WTC11 (cell line): ENCODE data around the gene AMOT. TPM values are rescaled to one million over a fixed set of nuclear protein-coding genes. Genes with fewer than 3 reads are reported as not detected.

Source experiments
- ATAC-seq: fragments of 200-7000 bp; cut with Tn5 transposase; 2 replicates; pipeline ENCODE4 v1.10.0; 2021; ENCODE audit warnings: mild to moderate bottlenecking, moderate library complexity
- CTCF ChIA-PET: fragments of 300-600 bp; sonication (Branson Sonifier 250); formaldehyde crosslinking; loops from one replicate; lab custom pipeline; 2021; ENCODE audit warnings: antibody characterized with exemption; lab: Charles Lee
- POLR2A ChIA-PET: fragments of 350-600 bp; sonication (Branson Sonifier 250); formaldehyde crosslinking; loops from one replicate; lab custom pipeline; 2021; ENCODE audit warnings: antibody characterized with exemption; lab: Charles Lee
- DNase-seq: peaks from one replicate; pipeline ENCODE4 v3.0.0; 2021; ENCODE audit warnings: low spot score
- H3K27ac Mint-ChIP-seq: 2 replicates; pipeline ENCODE4 v1.8.0; 2021; ENCODE audit warnings: mixed read lengths
- H3K27me3 Mint-ChIP-seq: 2 replicates; pipeline ENCODE4 v1.8.0; 2021; ENCODE audit warnings: low read depth, mild to moderate bottlenecking, moderate library complexity, mixed read lengths
- H3K36me3 Mint-ChIP-seq: 2 replicates; pipeline ENCODE4 v1.8.0; 2021; ENCODE audit warnings: mixed read lengths
- H3K4me1 Mint-ChIP-seq: 2 replicates; pipeline ENCODE4 v1.8.0; 2022; ENCODE audit warnings: mixed read lengths
- H3K4me3 Mint-ChIP-seq: 2 replicates; pipeline ENCODE4 v1.8.0; 2021; ENCODE audit warnings: mild to moderate bottlenecking, moderate library complexity, mixed read lengths
- H3K9me3 Mint-ChIP-seq: 2 replicates; pipeline ENCODE4 v1.8.0; 2021; ENCODE audit warnings: mixed read lengths
- ATF1 ChIP-seq: sonication (generic); formaldehyde crosslinking; IDR thresholded peaks from 2 replicates; pipeline ENCODE4 v1.8.1; 2023; ENCODE audit warnings: mild to moderate bottlenecking, moderate library complexity, missing genetic modification reagents
- ESRRA ChIP-seq: sonication (generic); formaldehyde crosslinking; IDR thresholded peaks from 2 replicates; pipeline ENCODE4 v1.8.1; 2022; ENCODE audit warnings: mild to moderate bottlenecking, missing genetic modification reagents, borderline replicate concordance
- FOXJ3 ChIP-seq: sonication (generic); formaldehyde crosslinking; IDR thresholded peaks from 2 replicates; pipeline ENCODE4 v1.9.0; 2021; ENCODE audit warnings: missing genetic modification reagents, mild to moderate bottlenecking, borderline replicate concordance
- MXD4 ChIP-seq: fragments of 250-450 bp; sonication (Bioruptor Pico); IDR thresholded peaks from 2 replicates; pipeline ENCODE4 v1.8.0; 2021; ENCODE audit warnings: mild to moderate bottlenecking, moderate library complexity, borderline replicate concordance
- NR2C2 ChIP-seq: sonication (generic); formaldehyde crosslinking; IDR thresholded peaks from 2 replicates; pipeline ENCODE4 v1.8.0; 2022; ENCODE audit warnings: mild to moderate bottlenecking, missing genetic modification reagents
- RELA ChIP-seq: sonication (generic); formaldehyde crosslinking; IDR thresholded peaks from 2 replicates; pipeline ENCODE4 v1.8.1; 2022; ENCODE audit warnings: missing genetic modification reagents, mild to moderate bottlenecking, borderline replicate concordance
- SP1 ChIP-seq: sonication (generic); formaldehyde crosslinking; conservative IDR thresholded peaks from 2 replicates; pipeline ENCODE4 v1.8.1; 2022; ENCODE audit warnings: missing genetic modification reagents
- TEAD4 ChIP-seq: sonication (generic); formaldehyde crosslinking; IDR thresholded peaks from 2 replicates; pipeline ENCODE4 v1.8.0; 2022; ENCODE audit warnings: mild to moderate bottlenecking, missing genetic modification reagents
- TP53 ChIP-seq: sonication (generic); formaldehyde crosslinking; IDR thresholded peaks from 2 replicates; pipeline ENCODE4 v1.8.1; 2023; ENCODE audit warnings: mild to moderate bottlenecking, missing genetic modification reagents
- ZNF219 ChIP-seq: sonication (generic); formaldehyde crosslinking; IDR thresholded peaks from 2 replicates; pipeline ENCODE4 v1.8.0; 2023; ENCODE audit warnings: missing genetic modification reagents, mild to moderate bottlenecking, borderline replicate concordance
- ZNF416 ChIP-seq: fragments of 250-450 bp; sonication (Bioruptor Pico); IDR thresholded peaks from 2 replicates; pipeline ENCODE4 v1.9.0; 2021; ENCODE audit warnings: mild to moderate bottlenecking, inconsistent platforms
- ZNF423 ChIP-seq: fragments of 250-450 bp; sonication (Bioruptor Pico); IDR thresholded peaks from 2 replicates; pipeline ENCODE4 v2.1.2; 2022; ENCODE audit warnings: mild to moderate bottlenecking, moderate library complexity
- ZNF671 ChIP-seq: fragments of 250-450 bp; sonication (Bioruptor Pico); IDR thresholded peaks from 2 replicates; pipeline ENCODE4 v1.8.0; 2021; ENCODE audit warnings: mild to moderate bottlenecking
- total RNA-seq: library from RNA; stranded (reverse); gene quantifications from 3 replicates; pipeline ENCODE4 v1.2.3, GENCODE V29; 2021
- TF ChIP-seq, protein P1 (sequence below): sonication (generic); formaldehyde crosslinking; IDR thresholded peaks from 2 replicates; pipeline ENCODE4 v1.8.0; 2022; ENCODE audit warnings: mild to moderate bottlenecking, missing genetic modification reagents
- TF ChIP-seq, protein P2 (sequence below): fragments of 250-450 bp; sonication (Bioruptor Pico); IDR thresholded peaks from 2 replicates; pipeline ENCODE4 v1.9.0; 2021; ENCODE audit warnings: mild to moderate bottlenecking, borderline replicate concordance
- TF ChIP-seq, protein P3 (sequence below): sonication (generic); formaldehyde crosslinking; IDR thresholded peaks from 2 replicates; pipeline ENCODE4 v1.8.1; 2023; ENCODE audit warnings: mild to moderate bottlenecking, missing genetic modification reagents, borderline replicate concordance
- TF ChIP-seq, protein P4 (sequence below): sonication (generic); formaldehyde crosslinking; IDR thresholded peaks from 2 replicates; pipeline ENCODE4 v1.8.0; 2022; ENCODE audit warnings: mild to moderate bottlenecking, missing genetic modification reagents
- TF ChIP-seq, protein P5 (sequence below): fragments of 250-450 bp; sonication (Bioruptor Pico); conservative IDR thresholded peaks from 2 replicates; pipeline ENCODE4 v1.9.0; 2021; ENCODE audit warnings: mild to moderate bottlenecking

AMOT gene
- total RNA-seq, 1 experiment from 2014 or later: 7.2 TPM

DNA sequence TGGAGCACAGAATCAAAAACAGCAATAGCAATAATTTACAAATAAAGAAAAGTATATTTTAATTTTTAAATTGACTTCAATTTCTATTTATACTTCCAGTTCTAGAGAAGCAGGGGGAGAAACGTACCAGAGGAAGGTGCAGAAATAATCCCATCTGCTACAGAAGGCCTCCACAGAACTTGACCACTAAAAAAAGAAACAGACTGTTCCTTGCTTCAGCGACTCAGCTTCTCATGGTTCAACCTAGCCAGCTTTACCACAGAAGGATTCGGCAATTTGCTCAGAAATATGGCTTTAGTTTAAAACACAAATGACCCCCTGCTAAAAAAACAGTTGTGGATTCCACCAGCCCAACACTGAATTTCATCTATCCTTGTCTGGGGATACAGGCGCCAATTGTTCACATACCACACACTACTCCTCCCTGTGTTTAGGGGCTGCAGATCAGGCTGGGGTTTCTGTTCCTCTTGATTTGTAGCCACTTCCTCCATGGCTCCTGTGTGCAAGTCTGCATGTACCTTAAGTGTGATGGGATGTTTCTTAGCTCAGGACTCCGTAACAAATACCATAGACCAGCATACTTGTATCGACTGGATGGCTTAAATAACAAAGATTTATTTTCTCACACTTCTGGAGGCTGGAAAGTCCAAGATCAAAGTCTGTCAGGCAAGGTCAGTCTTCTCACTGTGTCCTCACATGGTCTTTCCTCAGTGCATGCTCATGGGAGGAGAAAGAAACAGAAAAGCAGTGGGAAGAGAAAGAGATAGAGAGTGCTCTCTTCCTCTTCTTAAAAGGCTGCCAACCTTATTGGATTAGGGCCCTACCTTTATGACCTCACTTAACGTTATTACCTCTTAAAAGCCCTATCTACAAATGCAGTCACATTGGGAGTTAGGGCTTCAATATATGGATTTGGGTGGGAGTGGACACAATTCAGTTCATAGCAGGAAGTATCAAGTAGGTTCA, 79.1 kb downstream of the AMOT start:
- no peak overlapping the region for H3K4me3 Mint-ChIP-seq
- no peak overlapping the region for H3K27ac Mint-ChIP-seq
- CTCF ChIA-PET: no interaction called here
- DNase-seq (no peak), ATAC-seq (no peak)
- no peaks in the 10 kb centered on the region for H3K9me3 Mint-ChIP-seq
- H3K4me1 Mint-ChIP-seq: no peaks in the 10 kb centered on the region
- TF ChIP-seq TEAD4 (CRISPR knock-in tag): no peak
- TF ChIP-seq ZNF671 (CRISPR knock-in tag): no peak
- TF ChIP-seq ZNF416: no peak
- no peak for TF ChIP-seq NR2C2 (CRISPR knock-in tag)
- TF ChIP-seq MXD4 (CRISPR knock-in tag): no peak
- no peak for TF ChIP-seq FOXJ3
- no peak for TF ChIP-seq RELA (CRISPR knock-in tag)
- no peak for TF ChIP-seq TP53 (CRISPR knock-in tag)
- TF ChIP-seq, protein P1, sequence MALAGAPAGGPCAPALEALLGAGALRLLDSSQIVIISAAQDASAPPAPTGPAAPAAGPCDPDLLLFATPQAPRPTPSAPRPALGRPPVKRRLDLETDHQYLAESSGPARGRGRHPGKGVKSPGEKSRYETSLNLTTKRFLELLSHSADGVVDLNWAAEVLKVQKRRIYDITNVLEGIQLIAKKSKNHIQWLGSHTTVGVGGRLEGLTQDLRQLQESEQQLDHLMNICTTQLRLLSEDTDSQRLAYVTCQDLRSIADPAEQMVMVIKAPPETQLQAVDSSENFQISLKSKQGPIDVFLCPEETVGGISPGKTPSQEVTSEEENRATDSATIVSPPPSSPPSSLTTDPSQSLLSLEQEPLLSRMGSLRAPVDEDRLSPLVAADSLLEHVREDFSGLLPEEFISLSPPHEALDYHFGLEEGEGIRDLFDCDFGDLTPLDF (CRISPR knock-in tag): no peak
- TF ChIP-seq, protein P2, sequence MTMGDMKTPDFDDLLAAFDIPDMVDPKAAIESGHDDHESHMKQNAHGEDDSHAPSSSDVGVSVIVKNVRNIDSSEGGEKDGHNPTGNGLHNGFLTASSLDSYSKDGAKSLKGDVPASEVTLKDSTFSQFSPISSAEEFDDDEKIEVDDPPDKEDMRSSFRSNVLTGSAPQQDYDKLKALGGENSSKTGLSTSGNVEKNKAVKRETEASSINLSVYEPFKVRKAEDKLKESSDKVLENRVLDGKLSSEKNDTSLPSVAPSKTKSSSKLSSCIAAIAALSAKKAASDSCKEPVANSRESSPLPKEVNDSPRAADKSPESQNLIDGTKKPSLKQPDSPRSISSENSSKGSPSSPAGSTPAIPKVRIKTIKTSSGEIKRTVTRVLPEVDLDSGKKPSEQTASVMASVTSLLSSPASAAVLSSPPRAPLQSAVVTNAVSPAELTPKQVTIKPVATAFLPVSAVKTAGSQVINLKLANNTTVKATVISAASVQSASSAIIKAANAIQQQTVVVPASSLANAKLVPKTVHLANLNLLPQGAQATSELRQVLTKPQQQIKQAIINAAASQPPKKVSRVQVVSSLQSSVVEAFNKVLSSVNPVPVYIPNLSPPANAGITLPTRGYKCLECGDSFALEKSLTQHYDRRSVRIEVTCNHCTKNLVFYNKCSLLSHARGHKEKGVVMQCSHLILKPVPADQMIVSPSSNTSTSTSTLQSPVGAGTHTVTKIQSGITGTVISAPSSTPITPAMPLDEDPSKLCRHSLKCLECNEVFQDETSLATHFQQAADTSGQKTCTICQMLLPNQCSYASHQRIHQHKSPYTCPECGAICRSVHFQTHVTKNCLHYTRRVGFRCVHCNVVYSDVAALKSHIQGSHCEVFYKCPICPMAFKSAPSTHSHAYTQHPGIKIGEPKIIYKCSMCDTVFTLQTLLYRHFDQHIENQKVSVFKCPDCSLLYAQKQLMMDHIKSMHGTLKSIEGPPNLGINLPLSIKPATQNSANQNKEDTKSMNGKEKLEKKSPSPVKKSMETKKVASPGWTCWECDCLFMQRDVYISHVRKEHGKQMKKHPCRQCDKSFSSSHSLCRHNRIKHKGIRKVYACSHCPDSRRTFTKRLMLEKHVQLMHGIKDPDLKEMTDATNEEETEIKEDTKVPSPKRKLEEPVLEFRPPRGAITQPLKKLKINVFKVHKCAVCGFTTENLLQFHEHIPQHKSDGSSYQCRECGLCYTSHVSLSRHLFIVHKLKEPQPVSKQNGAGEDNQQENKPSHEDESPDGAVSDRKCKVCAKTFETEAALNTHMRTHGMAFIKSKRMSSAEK: no peak
- TF ChIP-seq ATF1 (CRISPR knock-in tag): no peak
- no peak for TF ChIP-seq SP1 (CRISPR knock-in tag)
- TF ChIP-seq, protein P3, sequence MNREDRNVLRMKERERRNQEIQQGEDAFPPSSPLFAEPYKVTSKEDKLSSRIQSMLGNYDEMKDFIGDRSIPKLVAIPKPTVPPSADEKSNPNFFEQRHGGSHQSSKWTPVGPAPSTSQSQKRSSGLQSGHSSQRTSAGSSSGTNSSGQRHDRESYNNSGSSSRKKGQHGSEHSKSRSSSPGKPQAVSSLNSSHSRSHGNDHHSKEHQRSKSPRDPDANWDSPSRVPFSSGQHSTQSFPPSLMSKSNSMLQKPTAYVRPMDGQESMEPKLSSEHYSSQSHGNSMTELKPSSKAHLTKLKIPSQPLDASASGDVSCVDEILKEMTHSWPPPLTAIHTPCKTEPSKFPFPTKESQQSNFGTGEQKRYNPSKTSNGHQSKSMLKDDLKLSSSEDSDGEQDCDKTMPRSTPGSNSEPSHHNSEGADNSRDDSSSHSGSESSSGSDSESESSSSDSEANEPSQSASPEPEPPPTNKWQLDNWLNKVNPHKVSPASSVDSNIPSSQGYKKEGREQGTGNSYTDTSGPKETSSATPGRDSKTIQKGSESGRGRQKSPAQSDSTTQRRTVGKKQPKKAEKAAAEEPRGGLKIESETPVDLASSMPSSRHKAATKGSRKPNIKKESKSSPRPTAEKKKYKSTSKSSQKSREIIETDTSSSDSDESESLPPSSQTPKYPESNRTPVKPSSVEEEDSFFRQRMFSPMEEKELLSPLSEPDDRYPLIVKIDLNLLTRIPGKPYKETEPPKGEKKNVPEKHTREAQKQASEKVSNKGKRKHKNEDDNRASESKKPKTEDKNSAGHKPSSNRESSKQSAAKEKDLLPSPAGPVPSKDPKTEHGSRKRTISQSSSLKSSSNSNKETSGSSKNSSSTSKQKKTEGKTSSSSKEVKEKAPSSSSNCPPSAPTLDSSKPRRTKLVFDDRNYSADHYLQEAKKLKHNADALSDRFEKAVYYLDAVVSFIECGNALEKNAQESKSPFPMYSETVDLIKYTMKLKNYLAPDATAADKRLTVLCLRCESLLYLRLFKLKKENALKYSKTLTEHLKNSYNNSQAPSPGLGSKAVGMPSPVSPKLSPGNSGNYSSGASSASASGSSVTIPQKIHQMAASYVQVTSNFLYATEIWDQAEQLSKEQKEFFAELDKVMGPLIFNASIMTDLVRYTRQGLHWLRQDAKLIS: no peak
- peaks cover 3% of the 10 kb centered on the region; the same call in 1 of the 2 replicates for H3K27me3 Mint-ChIP-seq
- no peaks in the 10 kb centered on the region for H3K36me3 Mint-ChIP-seq
- POLR2A ChIA-PET: no interaction called here

DNA sequence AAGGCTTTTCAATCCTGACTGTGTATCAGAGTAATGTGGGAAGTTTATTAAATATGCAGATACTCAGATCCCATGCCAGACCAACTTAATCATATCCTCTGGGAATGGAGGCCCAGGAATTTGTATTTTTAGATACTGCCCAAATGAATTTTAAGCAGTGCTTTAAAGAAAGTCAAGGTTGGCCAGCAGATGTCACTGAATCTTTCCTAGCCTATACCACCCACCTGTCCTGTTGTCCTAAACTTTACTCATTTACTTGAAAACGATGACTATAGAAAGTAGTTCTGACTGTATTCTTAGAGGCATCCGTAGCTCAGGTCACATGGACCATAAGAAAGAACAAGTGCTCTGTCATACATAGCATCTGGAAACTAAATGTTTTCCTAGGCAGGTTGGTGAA, 79.9 kb downstream of the AMOT start:
- no peak for DNase-seq
- CTCF ChIA-PET: no interaction called here
- H3K36me3 Mint-ChIP-seq: no peaks in the 10 kb centered on the region

More for the DNA sequence above, 79.9 kb downstream of the AMOT start:
- H3K9me3 Mint-ChIP-seq: no peaks in the 10 kb centered on the region
- TF ChIP-seq ZNF423 (CRISPR knock-in tag) (no peak), ESRRA (CRISPR knock-in tag) (no peak), TEAD4 (CRISPR knock-in tag) (no peak), ZNF219 (CRISPR knock-in tag) (no peak)
- TF ChIP-seq, protein P3: no peak
- TF ChIP-seq, protein P4, sequence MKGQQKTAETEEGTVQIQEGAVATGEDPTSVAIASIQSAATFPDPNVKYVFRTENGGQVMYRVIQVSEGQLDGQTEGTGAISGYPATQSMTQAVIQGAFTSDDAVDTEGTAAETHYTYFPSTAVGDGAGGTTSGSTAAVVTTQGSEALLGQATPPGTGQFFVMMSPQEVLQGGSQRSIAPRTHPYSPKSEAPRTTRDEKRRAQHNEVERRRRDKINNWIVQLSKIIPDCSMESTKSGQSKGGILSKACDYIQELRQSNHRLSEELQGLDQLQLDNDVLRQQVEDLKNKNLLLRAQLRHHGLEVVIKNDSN (CRISPR knock-in tag): no peak
- TF ChIP-seq, protein P5, sequence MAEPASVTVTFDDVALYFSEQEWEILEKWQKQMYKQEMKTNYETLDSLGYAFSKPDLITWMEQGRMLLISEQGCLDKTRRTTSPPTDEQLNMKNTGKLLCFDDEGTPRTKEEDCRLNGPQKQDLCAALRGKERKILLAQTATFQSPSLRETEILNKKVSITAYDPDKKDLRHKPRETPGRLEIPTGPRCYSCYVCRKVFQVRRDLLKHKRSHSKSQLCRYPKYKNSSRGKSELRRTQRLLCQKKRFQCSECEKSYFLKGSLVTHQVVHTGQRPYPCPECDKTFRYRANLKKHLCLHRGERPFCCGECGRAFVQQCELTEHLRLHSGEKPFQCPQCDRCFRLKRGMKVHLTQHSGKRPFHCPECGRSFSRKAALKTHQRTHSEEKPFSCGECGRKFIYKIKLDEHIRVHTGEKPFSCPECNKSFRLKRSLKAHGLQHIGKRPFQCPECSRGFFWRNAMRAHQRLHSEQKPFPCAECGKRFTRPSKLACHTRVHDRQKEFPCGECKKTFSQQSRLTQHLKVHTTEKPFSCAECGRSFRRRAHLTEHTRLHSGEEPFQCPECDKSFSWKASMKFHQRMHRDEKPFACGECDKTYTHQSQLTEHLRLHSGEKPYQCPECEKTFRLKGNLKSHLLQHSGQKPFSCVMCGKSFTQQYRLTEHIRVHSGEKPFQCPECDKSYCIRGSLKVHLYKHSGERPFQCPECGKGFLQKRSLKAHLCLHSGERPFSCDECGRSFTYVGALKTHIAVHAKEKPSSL (CRISPR knock-in tag): no peak
- no peak overlapping the region for H3K4me3 Mint-ChIP-seq
- POLR2A ChIA-PET: no interaction called here
- H3K4me1 Mint-ChIP-seq: no peaks in the 10 kb centered on the region
- ATAC-seq: no peak
- H3K27me3 Mint-ChIP-seq: peaks cover 3% of the 10 kb centered on the region; the same call in 1 of the 2 replicates
- H3K27ac Mint-ChIP-seq: no peak overlapping the region
